ENCODE results near the gene KRT32.

Gene KRT32

DNA sequence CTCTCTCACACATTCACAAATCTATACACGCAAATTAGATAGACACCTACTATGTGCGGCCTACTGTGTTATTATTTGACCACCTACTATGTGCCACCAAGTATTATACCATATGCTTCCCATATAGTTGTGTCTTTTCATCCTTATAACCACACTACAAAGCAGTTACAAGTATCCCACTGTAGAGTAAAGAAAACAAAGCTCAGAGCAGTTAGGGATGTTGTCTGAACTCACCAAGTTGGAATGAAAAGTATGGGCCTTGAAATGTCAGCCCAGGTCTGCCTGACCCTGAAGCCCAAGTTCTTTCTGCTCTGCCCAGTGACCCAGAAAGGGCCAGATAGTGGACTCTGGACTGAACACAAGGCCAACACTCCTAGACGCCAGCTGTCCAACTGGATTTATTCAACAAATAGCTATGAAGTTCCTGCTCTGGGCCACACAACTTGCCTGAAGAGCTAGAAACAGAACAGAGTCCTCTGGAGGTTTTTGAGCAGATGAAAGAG lies 51.3 kb downstream of the KRT32 start:
- no peak for DNase-seq (ENCODE audit: extremely low spot score)
- POLR2A ChIA-PET: no interaction called here
- CTCF ChIA-PET: no interaction called here
- TF ChIP-seq, protein P1, sequence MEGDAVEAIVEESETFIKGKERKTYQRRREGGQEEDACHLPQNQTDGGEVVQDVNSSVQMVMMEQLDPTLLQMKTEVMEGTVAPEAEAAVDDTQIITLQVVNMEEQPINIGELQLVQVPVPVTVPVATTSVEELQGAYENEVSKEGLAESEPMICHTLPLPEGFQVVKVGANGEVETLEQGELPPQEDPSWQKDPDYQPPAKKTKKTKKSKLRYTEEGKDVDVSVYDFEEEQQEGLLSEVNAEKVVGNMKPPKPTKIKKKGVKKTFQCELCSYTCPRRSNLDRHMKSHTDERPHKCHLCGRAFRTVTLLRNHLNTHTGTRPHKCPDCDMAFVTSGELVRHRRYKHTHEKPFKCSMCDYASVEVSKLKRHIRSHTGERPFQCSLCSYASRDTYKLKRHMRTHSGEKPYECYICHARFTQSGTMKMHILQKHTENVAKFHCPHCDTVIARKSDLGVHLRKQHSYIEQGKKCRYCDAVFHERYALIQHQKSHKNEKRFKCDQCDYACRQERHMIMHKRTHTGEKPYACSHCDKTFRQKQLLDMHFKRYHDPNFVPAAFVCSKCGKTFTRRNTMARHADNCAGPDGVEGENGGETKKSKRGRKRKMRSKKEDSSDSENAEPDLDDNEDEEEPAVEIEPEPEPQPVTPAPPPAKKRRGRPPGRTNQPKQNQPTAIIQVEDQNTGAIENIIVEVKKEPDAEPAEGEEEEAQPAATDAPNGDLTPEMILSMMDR (IDR thresholded peaks at IDR 0.05; ENCODE audit: control extremely low read depth, extremely low read depth, low read depth, missing control alignments): no peak

DNA sequence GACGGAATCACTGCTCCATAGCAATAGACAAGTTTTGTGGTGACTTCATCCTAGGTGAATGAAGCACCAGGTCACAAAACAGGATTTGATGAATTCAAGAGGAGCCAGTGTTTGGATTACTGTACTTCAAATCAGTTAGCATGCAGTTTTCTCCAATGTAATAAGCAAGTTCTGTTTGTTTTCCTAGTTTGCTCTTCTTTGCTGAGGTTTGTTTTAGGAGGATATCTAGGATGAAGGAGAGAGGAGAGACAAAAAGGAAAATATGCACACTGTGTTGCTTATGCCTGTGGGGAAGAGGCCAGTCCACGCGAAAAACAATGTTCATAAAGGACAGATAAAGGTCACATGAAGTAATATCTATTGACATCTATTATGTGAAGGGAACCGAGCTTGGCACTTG lies 51.8 kb downstream of the KRT32 start:
- POLR2A ChIA-PET: no interaction called here
- TF ChIP-seq, protein P1 (IDR thresholded peaks at IDR 0.05; ENCODE audit: control extremely low read depth, extremely low read depth, low read depth, missing control alignments): no peak
- no peak for DNase-seq (ENCODE audit: extremely low spot score)
- CTCF ChIA-PET: no interaction called here

DNA sequence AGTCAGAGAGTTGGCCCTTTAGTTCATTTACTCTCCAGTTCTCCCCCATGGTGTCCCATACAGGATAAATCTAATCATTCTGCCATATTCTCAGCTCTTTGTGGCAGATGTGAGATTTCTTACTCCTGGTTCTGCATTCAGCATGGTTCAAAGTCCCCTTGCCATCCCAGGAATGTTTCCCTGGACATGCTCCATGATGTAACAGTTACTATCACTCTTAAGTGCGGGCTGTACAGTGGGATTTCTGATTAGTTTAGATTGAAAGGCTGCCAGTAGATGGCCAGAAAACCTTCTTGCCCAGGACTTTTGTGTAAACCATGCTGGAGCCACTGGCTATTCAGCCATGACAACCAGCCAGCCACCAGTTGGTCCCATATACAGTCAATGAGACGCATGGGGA lies 53.2 kb downstream of the KRT32 start:
- DNase-seq (ENCODE audit: extremely low spot score): no peak

DNA sequence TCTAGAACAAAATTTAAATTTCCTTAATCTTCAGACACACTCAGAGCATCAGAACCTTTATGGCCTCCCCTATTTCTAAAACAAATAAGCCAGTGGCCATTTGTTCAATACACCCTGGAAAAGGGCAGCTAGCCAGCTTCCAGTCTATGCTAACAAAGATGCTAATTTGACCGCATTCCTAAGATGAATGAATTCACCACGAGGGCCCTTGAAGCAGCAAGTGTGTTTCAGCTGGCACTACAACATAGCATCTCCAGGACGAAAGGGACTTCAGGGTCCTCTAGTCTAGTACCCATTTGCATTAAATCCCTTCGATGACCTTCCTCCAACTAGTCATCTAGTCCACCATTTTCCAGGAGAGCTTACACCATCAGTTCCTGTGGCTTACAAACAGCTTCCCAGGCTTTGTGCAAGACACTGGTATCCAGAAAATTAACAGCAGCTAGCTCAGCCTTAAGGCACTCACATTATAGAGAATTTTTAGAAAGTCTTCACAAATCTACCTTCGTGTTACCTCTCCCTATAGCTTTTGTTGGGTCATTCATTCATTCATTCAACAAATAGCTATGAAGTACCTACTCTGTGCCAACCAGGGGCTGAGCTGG lies 53.7 kb downstream of the KRT32 start:
- TF ChIP-seq, protein P1 (IDR thresholded peaks at IDR 0.05; ENCODE audit: control extremely low read depth, extremely low read depth, low read depth, missing control alignments): no peak
- CTCF ChIA-PET: no interaction called here
- no peak for DNase-seq (ENCODE audit: extremely low spot score)
- POLR2A ChIA-PET: no interaction called here

More for the DNA sequence above, 53.2 kb downstream of the KRT32 start:
- TF ChIP-seq, protein P1 (IDR thresholded peaks at IDR 0.05; ENCODE audit: control extremely low read depth, extremely low read depth, low read depth, missing control alignments): no peak
- ChIA-PET CTCF (no interaction called here), POLR2A (no interaction called here)

DNA sequence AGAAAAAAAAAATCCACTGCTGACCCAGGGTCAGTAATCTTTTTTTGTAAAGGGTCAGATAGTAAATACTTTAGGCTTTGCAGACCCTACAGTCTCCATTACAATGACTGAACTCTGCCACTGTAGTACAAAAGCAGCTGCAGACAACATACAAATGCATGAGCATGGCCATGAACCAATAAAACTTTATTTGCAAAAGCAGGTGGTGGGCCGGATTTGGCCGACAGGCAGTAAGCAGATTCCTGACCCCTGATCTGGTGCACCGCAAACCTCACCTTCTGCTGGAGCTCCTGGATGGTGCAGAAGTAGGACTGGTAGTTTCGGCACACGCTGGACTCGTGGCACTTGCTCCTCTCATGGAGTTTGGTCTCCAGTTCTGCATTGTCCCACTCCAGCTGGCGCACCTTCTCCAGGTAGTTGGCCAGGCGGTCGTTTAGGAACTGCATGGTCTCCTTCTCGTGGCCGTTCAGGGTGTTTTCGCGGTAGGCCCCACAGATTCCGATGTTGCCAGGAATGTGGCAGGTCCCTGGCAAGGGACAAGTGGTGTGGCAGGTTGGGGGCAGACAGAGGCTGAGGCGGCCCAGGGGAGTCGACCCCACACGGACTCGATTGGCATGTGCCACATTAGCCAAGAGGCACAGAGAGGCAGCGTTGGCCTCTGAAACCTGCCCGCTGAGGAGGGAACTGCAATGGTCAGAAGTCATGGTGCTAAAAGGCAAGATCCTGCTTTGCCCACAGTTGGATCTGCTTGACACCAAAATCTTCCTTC lies 55.9 kb downstream of the KRT32 start:
- ChIA-PET POLR2A (no interaction called here), CTCF (no interaction called here)

More for the DNA sequence above, 55.9 kb downstream of the KRT32 start:
- TF ChIP-seq, protein P1 (IDR thresholded peaks at IDR 0.05; ENCODE audit: control extremely low read depth, extremely low read depth, low read depth, missing control alignments): no peak
- no peak for DNase-seq (ENCODE audit: extremely low spot score)

Measured in GM10248 (cell line).